ENCODE measurements around the gene TMOD2.

The TMOD2 gene

DNA sequence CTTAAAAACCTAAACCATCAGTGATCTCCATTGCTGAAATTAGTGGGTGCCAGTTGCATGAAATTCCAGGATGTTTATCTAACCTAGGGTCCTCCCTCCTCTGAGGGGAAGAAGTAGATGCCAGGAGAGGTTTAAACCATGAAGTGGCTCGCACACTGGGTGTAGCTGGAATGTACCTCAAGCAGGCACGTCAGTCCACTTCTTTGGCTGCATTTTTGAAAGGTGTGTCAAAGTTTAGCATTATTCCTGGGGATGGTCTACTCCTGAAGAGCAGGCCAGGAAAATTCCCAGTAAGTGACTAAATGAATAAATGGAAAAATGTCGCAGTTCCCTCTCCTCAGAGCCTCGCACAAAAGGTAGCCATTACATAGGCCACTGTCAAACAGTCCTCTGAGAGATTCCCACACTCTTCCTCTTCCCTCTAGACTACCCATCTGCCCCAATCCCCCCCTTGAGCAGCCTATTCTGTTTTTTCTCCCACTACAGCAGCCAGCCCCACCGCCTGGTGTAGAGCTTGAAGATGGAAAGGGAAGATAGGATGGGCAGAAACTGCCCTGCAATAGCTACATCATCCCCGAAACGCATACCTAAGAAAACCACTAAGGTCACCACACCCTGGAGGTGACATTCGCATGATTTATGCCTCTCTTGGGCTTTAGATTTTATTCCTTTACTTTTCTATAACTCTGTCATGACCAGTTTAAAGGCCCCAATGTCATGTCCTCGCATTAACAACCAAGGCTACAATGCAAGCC lies 77.4 kb downstream of the TMOD2 start:
- DNase-seq = no peak

DNA sequence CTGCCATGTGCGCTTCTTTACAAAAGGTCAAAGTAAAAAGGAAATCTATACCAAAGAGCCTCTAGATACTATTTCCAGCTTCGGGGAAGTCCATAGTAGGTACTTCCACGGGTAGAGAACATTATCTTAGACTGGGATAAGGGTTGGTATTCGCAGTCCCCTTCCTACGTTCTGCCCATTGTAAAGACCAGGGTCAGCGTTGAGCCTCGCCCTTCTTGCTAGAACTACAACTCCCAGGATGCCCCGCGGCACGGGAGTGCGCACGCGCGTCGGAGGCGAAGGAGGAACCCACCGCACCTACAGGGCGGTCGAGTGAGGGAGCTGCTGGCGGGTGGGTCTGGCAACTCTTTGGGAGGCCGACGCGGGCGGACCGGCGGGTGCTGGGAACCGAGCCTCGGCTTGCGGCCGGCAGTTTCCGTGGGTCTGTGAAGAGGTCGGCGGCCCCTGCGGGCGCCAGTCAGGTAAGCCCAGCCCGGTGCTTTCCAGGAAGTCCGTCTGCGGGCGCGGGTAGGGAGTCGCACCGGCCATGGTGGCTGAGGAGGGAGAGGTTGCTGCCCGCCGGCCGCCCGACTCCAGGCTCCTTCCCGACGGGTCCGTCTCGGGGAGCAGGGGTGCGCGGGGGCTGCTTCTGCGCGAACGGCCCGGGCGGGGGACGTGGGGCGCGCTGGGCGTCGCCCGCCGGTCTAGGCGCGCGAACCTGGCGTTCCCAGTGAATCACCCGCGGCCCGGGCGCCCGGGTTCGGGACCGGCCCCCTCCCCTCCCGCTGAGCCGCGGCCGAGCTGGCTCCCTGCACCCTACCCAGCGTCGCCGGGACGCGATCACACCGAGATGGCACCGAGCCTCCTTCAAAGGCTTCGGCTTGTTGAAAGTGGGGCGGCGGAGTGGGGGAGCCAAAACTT lies 78.2 kb downstream of the TMOD2 start, which contains the start of gene TMOD3:
TSS of gene TMOD3 (plus strand) at position 278 of the 900 bp plus-strand sequence. CDS start 33,232 bp downstream, outside the sequence.
- DNase-seq = peak; percentile 88

GRCh38 chr15:51830276-51830806 lies 78.9 kb downstream of the TMOD2 start:
- DNase-seq = no peak

DNA sequence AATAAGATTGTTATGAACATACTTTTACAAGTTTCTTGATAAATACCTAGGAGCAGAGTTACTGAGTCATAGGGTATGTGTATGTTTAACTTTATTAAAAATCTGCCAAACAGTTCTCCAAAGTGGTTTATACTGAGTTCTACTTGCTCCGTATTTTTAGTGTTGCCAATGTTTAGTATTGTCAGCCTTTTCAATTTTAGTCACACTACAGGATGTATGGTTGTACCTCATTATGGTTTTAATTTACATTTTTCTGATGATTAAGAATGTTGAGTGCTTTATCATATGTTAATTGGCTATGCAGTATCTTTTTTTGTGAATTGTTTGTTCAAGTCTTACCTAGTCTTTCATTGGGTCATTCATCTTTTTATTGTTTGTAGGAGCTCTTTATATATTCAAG lies 82.4 kb downstream of the TMOD2 start:
- no peak for DNase-seq

GRCh38 chr15:51837792-51838251 lies 86.4 kb downstream of the TMOD2 start:
- no peak for DNase-seq

- no peak for DNase-seq
These were observed 86.9 kb downstream of the TMOD2 start for GRCh38 chr15:51838270-51838669.

- no peak for DNase-seq
These were observed 89.3 kb downstream of the TMOD2 start for GRCh38 chr15:51840692-51841091.

DNA sequence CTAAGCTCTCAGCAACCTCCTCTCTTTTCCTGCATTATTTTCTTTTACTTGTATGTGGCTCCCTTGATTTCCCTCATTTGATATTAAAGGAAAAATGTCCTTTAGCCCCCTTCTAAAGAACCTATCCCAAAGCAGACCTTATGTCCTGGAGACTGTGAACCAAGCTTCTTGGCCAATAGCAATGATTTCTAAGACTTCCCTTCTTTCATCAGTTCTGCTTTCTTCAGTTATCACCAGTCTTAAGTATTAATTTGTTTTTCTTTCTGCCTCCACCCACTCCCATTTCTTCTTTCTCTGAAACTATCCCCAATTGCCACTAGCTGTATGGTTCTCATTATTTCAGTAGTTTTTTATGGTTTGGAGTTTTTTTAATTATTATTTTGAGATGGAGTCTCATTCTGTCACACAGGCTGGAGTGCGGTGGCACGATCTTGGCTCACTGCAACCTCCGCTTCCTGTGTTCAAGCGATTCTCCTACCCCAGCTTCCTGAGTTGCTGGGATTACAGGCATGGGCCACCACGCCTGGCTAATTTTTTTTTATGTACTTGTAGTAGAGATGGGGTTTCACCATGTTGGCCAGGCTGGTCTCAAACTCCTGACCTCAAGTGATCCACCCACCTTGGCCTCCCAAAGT lies 90.1 kb downstream of the TMOD2 start:
- DNase-seq = no peak

DNA sequence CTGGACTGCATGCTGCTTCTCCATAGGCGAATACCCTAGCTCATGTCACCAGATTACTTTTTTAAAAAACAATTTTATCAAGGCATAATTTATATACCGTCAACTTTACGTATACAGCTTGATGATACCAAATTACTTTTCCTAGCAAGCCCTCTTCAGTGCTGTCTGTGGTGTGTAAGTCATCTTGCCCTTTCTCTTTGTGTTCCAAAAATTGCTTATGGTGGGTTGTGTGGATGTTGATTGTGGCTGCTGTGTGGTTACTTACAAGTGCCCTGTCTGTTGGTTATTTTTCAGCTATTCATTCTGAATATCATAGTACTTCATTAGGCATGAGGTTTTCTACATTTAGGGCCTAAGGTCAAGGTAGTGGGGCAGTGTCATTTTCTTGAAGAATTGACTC lies 90.9 kb downstream of the TMOD2 start:
- DNase-seq = no peak

DNA sequence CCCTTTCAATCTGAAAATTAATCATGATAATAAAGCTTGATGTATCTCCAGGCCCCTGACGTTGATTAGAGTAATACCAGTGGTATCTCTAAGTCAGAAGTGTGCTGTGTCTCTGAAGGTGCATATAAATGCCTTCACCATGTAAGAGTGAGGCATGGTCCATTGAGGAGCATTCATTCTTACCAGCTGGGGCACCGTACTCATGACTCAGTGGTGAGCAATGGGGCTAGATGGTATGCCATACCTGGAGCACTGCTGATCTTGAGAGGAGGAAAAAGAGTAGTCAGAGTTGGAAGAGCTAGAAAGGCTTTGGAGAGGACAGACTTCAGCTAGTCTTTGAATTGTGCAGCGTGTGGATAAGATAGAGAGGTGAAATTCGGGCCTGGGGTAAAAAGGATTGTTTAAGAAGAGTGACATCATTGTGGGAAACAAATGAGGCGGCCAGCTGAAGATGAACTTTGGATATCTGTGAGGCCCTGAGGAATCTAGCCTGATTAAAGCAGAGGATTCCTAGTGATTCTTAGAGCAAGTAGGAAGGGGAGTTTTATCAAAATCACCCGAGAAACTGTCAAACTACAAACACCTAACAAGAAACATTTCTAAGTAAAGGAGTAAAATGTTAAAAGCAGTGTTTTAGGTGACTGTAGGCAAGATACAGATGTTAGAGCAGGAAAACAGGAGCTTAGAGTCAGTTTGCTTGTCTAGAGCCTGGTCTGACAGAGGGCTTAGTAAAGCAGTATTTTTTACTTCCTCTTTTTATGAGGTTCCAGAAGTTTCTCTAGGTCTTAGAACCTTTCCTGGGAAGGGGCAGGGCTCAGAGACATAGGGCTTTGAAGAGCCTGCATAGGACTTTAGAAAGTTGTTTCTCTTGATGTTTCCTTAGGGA lies 91.7 kb downstream of the TMOD2 start:
- no peak for DNase-seq

- no peak for DNase-seq
These were observed 93.5 kb downstream of the TMOD2 start for GRCh38 chr15:51844747-51845426.

DNA sequence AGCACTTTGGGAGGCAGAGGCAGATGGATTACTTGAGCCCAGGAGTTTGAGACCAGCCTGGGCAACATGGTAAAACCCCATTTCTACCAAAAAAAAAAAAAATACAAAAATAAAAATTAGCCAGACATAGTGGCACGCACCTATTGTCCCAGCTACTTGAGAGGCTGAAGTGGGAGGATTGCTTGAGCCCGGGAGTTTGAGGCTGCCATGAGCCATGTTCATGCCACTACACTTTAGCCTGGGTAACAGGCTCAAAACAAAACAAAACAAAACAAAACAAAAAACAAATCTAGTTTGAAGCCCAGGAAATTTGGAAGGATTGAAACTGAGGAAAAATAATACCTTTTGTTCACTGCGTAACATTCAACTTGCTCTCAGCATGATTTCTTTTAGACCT lies 94.7 kb downstream of the TMOD2 start:
- no peak for DNase-seq

DNA sequence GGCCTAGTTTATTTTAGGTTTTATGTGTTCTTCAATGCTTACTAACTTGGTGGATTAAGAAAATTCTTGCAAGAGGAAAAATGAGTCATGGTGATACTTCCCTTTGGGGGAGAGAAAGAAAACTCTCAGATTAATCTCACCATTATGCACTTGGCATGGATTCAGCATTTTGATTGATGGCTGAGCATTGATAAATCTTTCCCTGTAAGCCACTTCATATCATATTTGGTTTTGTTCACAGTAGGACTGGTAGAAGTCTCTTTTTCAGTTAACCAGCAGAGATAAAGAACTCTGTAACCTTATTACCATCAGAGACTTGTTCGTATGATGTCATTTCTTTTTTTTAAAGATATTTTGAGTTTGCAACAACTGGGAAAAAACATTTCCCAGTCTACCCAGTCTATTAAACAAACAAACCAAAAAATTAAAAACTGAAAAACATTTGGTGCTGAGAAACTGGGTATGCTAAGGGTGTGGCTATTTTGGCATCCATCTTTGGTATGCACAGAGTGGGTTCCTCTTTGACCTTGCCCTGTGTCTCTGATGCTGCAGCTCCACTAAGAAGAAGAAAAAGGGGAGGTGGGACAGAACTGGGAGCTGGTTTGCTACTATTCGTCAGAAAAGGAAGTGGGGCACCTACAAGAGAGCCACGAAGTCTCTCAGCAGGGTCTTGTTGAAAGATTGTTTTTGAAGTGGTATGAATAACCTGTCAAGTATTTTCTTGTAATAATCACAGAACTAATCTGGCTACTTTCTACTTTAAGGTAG lies 95.2 kb downstream of the TMOD2 start:
- no peak for DNase-seq

DNA sequence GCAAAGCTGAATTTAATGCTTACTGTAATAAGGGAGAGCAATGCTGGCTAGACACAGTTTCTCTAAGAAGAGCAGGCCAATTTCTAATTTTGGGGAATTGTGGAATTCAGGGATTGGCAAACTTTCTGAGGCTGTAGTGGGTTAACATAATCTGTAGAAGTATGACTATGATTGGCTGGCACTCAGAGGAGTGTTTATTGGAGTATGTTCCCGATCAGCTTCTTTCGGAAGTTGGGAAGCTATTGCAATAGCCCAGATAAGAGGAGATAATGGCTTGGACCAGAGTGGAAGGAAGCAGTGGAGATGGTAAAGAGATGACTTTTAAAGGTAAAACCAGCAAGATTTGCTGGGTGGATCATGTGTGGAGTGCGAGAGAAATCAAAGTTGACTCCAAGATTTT lies 97.4 kb downstream of the TMOD2 start:
- no peak for DNase-seq

GRCh38 chr15:51849860-51850259 lies 98.5 kb downstream of the TMOD2 start:
- no peak for DNase-seq

- DNase-seq = no peak
These were observed 102.6 kb downstream of the TMOD2 start for GRCh38 chr15:51853998-51854397.

DNA sequence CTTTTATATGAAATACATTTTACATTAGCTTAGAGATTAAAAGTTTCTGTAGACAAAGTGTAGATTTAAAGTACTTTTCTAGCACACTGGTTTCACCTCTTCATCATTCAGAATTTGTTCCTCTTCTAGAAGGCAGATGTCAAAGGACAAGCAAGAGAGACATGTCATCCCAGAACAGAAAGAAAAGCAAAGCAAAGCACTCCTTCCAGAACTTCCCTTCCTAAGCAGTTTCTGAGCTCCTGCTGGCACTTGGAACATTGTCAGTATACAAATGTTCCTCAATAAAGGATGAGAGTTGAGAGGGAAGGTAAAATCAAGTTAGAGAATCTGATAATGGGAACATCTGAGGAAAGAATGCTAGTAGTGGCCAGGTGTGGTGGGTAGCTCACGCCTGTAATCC lies 104.2 kb downstream of the TMOD2 start:
- DNase-seq = no peak

- no peak for DNase-seq
These were observed 105.5 kb downstream of the TMOD2 start for GRCh38 chr15:51856714-51857380.

GRCh38 chr15:51861557-51862359 lies 110.4 kb downstream of the TMOD2 start:
- peak; percentile 49 for DNase-seq
